Measurements from ENCODE around the gene DCTD.

Gene DCTD

GRCh38 chr4:182880387-182881356, 36.5 kb downstream of the DCTD start:
- Histone ChIP-seq H2BK120ac (ENCODE audit: low read depth, low read length) (no peak overlapping the region), H3K4ac (ENCODE audit: low read length) (no peak overlapping the region), H3K4me1 (ENCODE audit: control insufficient read depth in 2 of 2, insufficient read depth in 1 of 2, low read depth in 1 of 2, low read length in 2 of 2) (peaks cover 6 to 10% of the 10 kb centered on the region in 2 donors), H2AFZ (ENCODE audit: low read length) (no peak overlapping the region), H3K79me1 (ENCODE audit: low read depth, low read length) (no peaks in the 10 kb centered on the region), H3K9ac (ENCODE audit: low read depth, low read length, poor library complexity) (no peak overlapping the region), H3K36me3 (replicated peaks in 1 of 2; ENCODE audit: control insufficient read depth in 2 of 2, insufficient read depth in 2 of 2, low read length in 2 of 2) (peaks cover 5 to 44% of the 10 kb centered on the region in 2 donors), H3K18ac (ENCODE audit: low read length) (no peak overlapping the region), H2BK12ac (ENCODE audit: low read length) (no peak overlapping the region), H3K27ac (replicated peaks; ENCODE audit: low read length) (no peak overlapping the region), H4K91ac (ENCODE audit: low read depth, low read length, poor library complexity) (no peak overlapping the region), H4K8ac (ENCODE audit: low read depth, low read length) (no peak overlapping the region), H3K27me3 (ENCODE audit: control insufficient read depth in 3 of 3, insufficient read depth in 3 of 3, low read depth in 1 of 3, low read length in 3 of 3) (no peaks in the 10 kb centered on the region), H3K23ac (ENCODE audit: low read depth, low read length, poor library complexity) (peak overlapping the region; percentile 61), H2BK5ac (ENCODE audit: low read length) (no peak overlapping the region), H2BK15ac (ENCODE audit: low read length) (no peak overlapping the region), H3K14ac (ENCODE audit: low read length) (no peak overlapping the region), H3K4me2 (ENCODE audit: insufficient read depth, low read length, poor library complexity, severe bottlenecking) (no peak overlapping the region), H3K4me3 (ENCODE audit: low read length in 2 of 2) (no peak overlapping the region), H2AK5ac (ENCODE audit: low read depth, low read length) (no peak overlapping the region), H3K9me3 (replicated peaks in 1 of 2; ENCODE audit: control insufficient read depth in 2 of 2, insufficient read depth in 1 of 2, low read depth in 1 of 2, low read length in 2 of 2) (peaks cover 10 to 27% of the 10 kb centered on the region in 2 donors)
- DNase-seq (ENCODE audit: low spot score), result no peak
- WGBS, 2 donors (ENCODE audit: extremely low coverage in 2 of 2, insufficient read length in 2 of 2, insufficient replicate concordance in 1 of 2), result no CpG with 5 or more reads among the region's 26 CpGs

- no peak overlapping the region for H3K4me2 ChIP-seq (ENCODE audit: insufficient read depth, low read length, poor library complexity, severe bottlenecking)
- H3K4me3 ChIP-seq (ENCODE audit: low read length in 2 of 2), result no peak overlapping the region
- peaks cover 6 to 17% of the 10 kb centered on the region in 2 donors for H3K4me1 ChIP-seq (ENCODE audit: control insufficient read depth in 2 of 2, insufficient read depth in 1 of 2, low read depth in 1 of 2, low read length in 2 of 2)
- no peak overlapping the region for H3K23ac ChIP-seq (ENCODE audit: low read depth, low read length, poor library complexity)
- no peak overlapping the region for H3K14ac ChIP-seq (ENCODE audit: low read length)
- no peak overlapping the region for H2AK5ac ChIP-seq (ENCODE audit: low read depth, low read length)
- H4K8ac ChIP-seq (ENCODE audit: low read depth, low read length), result no peak overlapping the region
- H2BK5ac ChIP-seq (ENCODE audit: low read length), result no peak overlapping the region
- no peaks in the 10 kb centered on the region for H3K79me1 ChIP-seq (ENCODE audit: low read depth, low read length)
- no CpG with 5 or more reads among the region's 9 CpGs for WGBS, 2 donors (ENCODE audit: extremely low coverage in 2 of 2, insufficient read length in 2 of 2, insufficient replicate concordance in 1 of 2)
- no peak overlapping the region for H2BK15ac ChIP-seq (ENCODE audit: low read length)
- H3K27me3 ChIP-seq (ENCODE audit: control insufficient read depth in 3 of 3, insufficient read depth in 3 of 3, low read depth in 1 of 3, low read length in 3 of 3), result no peaks in the 10 kb centered on the region
- DNase-seq (ENCODE audit: low spot score), result no peak
- H3K4ac ChIP-seq (ENCODE audit: low read length), result no peak overlapping the region
- H2AFZ ChIP-seq (ENCODE audit: low read length), result no peak overlapping the region
- peaks cover 6 to 20% of the 10 kb centered on the region in 2 donors for H3K9me3 ChIP-seq (replicated peaks in 1 of 2; ENCODE audit: control insufficient read depth in 2 of 2, insufficient read depth in 1 of 2, low read depth in 1 of 2, low read length in 2 of 2)
- no peak overlapping the region for H3K27ac ChIP-seq (replicated peaks; ENCODE audit: low read length)
- H3K9ac ChIP-seq (ENCODE audit: low read depth, low read length, poor library complexity), result no peak overlapping the region
- no peak overlapping the region for H2BK120ac ChIP-seq (ENCODE audit: low read depth, low read length)
- H3K36me3 ChIP-seq (replicated peaks in 1 of 2; ENCODE audit: control insufficient read depth in 2 of 2, insufficient read depth in 2 of 2, low read length in 2 of 2), result peaks cover 2 to 36% of the 10 kb centered on the region in 2 donors
- no peak overlapping the region for H2BK12ac ChIP-seq (ENCODE audit: low read length)
- no peak overlapping the region for H3K18ac ChIP-seq (ENCODE audit: low read length)
- H4K91ac ChIP-seq (ENCODE audit: low read depth, low read length, poor library complexity), result no peak overlapping the region
Observed at GRCh38 chr4:182879913-182880312, 37.3 kb downstream of the DCTD start.

DNA sequence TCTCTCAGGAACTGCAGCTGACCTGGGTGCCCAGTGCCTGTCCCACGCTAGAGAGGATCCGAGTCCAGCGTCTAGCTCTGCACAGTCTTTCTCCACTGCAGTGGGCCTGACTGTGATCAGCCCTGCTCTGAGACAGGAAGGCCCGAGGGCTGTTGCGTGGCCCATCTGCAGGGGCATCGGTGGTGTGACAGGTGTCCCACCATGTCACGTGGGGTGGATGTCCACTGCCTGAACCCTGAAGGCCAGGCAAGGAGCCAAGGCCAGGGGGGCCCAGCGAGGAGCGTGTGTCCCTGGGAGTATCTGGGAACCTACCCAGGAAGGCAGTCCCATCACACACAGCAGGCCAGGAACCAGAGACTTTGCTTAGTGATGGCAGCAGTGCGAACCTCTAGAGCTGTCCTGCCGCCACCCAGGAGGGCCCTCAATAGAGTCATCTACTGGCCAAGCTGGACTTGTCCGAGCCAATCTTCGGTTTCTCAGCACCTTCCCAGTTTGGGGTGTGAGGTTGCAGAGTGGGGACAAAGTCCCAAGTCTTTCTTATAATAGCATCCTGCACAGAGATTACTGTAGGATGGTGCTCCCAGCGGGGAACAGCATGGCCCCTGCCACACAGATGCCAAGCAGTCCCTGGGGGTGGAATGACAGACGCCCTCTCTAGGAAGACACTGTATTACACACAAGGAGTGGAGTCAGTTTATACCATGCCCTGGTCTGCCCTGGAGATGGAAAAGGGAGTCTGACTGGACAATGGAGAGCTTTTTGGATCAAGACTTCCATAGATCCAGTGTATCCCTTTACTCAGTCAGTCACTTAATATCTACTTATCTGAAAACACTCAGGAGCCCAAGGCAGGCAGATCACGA, 38.3 kb downstream of the DCTD start:
- H4K8ac ChIP-seq (ENCODE audit: low read depth, low read length), result no peak overlapping the region
- H3K79me1 ChIP-seq (ENCODE audit: low read depth, low read length), result no peaks in the 10 kb centered on the region
- H3K36me3 ChIP-seq (replicated peaks in 1 of 2; ENCODE audit: control insufficient read depth in 2 of 2, insufficient read depth in 2 of 2, low read length in 2 of 2), result peaks cover 2 to 27% of the 10 kb centered on the region in 2 donors
- H2AFZ ChIP-seq (ENCODE audit: low read length), result no peak overlapping the region
- H3K4me3 ChIP-seq (ENCODE audit: low read length in 2 of 2), result peak overlapping the region in 1 of 2 donors; percentile 25
- no peak overlapping the region for H3K9ac ChIP-seq (ENCODE audit: low read depth, low read length, poor library complexity)
- no CpG with 5 or more reads among the region's 16 CpGs for WGBS, 2 donors (ENCODE audit: extremely low coverage in 2 of 2, insufficient read length in 2 of 2, insufficient replicate concordance in 1 of 2)
- DNase-seq (ENCODE audit: low spot score), result no peak
- no peak overlapping the region for H2AK5ac ChIP-seq (ENCODE audit: low read depth, low read length)
- H3K4me1 ChIP-seq (ENCODE audit: control insufficient read depth in 2 of 2, insufficient read depth in 1 of 2, low read depth in 1 of 2, low read length in 2 of 2), result peaks cover 6 to 23% of the 10 kb centered on the region in 2 donors
- H2BK15ac ChIP-seq (ENCODE audit: low read length), result no peak overlapping the region
- H2BK5ac ChIP-seq (ENCODE audit: low read length), result no peak overlapping the region
- no peak overlapping the region for H2BK120ac ChIP-seq (ENCODE audit: low read depth, low read length)
- H3K4ac ChIP-seq (ENCODE audit: low read length), result no peak overlapping the region
- peaks cover 6 to 9% of the 10 kb centered on the region in 2 donors for H3K9me3 ChIP-seq (replicated peaks in 1 of 2; ENCODE audit: control insufficient read depth in 2 of 2, insufficient read depth in 1 of 2, low read depth in 1 of 2, low read length in 2 of 2)
- no peak overlapping the region for H3K23ac ChIP-seq (ENCODE audit: low read depth, low read length, poor library complexity)
- no peaks in the 10 kb centered on the region for H3K27me3 ChIP-seq (ENCODE audit: control insufficient read depth in 3 of 3, insufficient read depth in 3 of 3, low read depth in 1 of 3, low read length in 3 of 3)
- H3K18ac ChIP-seq (ENCODE audit: low read length), result peak overlapping the region; percentile 1
- no peak overlapping the region for H3K27ac ChIP-seq (replicated peaks; ENCODE audit: low read length)
- no peak overlapping the region for H4K91ac ChIP-seq (ENCODE audit: low read depth, low read length, poor library complexity)
- no peak overlapping the region for H3K4me2 ChIP-seq (ENCODE audit: insufficient read depth, low read length, poor library complexity, severe bottlenecking)
- no peak overlapping the region for H3K14ac ChIP-seq (ENCODE audit: low read length)
- H2BK12ac ChIP-seq (ENCODE audit: low read length), result no peak overlapping the region

Data from neuronal stem cell (in vitro differentiated cells).